Activated T-helper 2 cell treated with anti-CD3 and anti-CD28 coated beads, Interferon-gamma antibody, Interleukin-2, Interleukin-4, amounts not matched to agents 10 μg/mL and 5 μg/mL and 100 μg/mL, durations not matched to agents 14 hours and 24 hours and 36 hours (primary cell): Measurements from ENCODE around the gene FTO. TPM values are rescaled to one million over a fixed set of nuclear protein-coding genes. Genes with fewer than 3 reads are reported as not detected.

Experiments used
- DNase-seq: peaks from one replicate; pipeline ENCODE4 v3.0.0; 2021; ENCODE audit warnings: low spot score
- H3K27ac Mint-ChIP-seq: one replicate; pipeline ENCODE4 v1.8.0; 2021; ENCODE audit warnings: mixed read lengths
- H3K27me3 Mint-ChIP-seq: one replicate; pipeline ENCODE4 v1.8.0; 2021; ENCODE audit warnings: low read depth, mixed read lengths
- H3K36me3 Mint-ChIP-seq: one replicate; pipeline ENCODE4 v1.8.0; 2021; ENCODE audit warnings: low read depth, mixed read lengths
- H3K4me1 Mint-ChIP-seq: one replicate; pipeline ENCODE4 v1.8.0; 2021; ENCODE audit warnings: low read depth, mixed read lengths
- H3K4me3 Mint-ChIP-seq: one replicate; pipeline ENCODE4 v1.8.0; 2021; ENCODE audit warnings: low read depth, mild to moderate bottlenecking, moderate library complexity, mixed read lengths
- H3K9me3 Mint-ChIP-seq: one replicate; pipeline ENCODE4 v1.8.0; 2021; ENCODE audit warnings: mixed read lengths
- intact Hi-C: fragments of 100-400 bp; cut with micrococcal nuclease; formaldehyde crosslinking; loops from one replicate; pipeline ENCODE4 v1.15.1; 2023
- total RNA-seq: library from RNA; stranded (reverse); gene quantifications from 2 replicates; pipeline ENCODE4 v1.2.3, GENCODE V29; 2022

FTO gene
- total RNA-seq, 1 donor from 2014 or later: 62.7 TPM

- no peaks in the 10 kb centered on the region for H3K27me3 Mint-ChIP-seq
- H3K4me3 Mint-ChIP-seq: no peak overlapping the region
- H3K36me3 Mint-ChIP-seq: no peaks in the 10 kb centered on the region
- H3K9me3 Mint-ChIP-seq: no peaks in the 10 kb centered on the region
- H3K4me1 Mint-ChIP-seq: peaks cover 5% of the 10 kb centered on the region
- H3K27ac Mint-ChIP-seq: no peak overlapping the region
- intact Hi-C loops: no loop called here
- no peak for DNase-seq
Measured at GRCh38 chr16:54049591-54050458, 345.9 kb downstream of the FTO start.

- intact Hi-C loops: no loop called here
- Mint-ChIP-seq H3K27ac (no peak overlapping the region), H3K4me3 (no peak overlapping the region), H3K9me3 (no peaks in the 10 kb centered on the region), H3K36me3 (no peaks in the 10 kb centered on the region), H3K27me3 (no peaks in the 10 kb centered on the region), H3K4me1 (peaks cover 5% of the 10 kb centered on the region)
- DNase-seq: no peak
Measured at GRCh38 chr16:54050459-54051210, 346.7 kb downstream of the FTO start.

- intact Hi-C loops: no loop called here
- no peak for DNase-seq
Measured at GRCh38 chr16:54051821-54052220, 347.9 kb downstream of the FTO start.

GRCh38 chr16:54052271-54052670 lies 348.3 kb downstream of the FTO start:
- no peak for DNase-seq
- H3K27me3 Mint-ChIP-seq: no peaks in the 10 kb centered on the region
- H3K9me3 Mint-ChIP-seq: no peaks in the 10 kb centered on the region
- H3K36me3 Mint-ChIP-seq: no peaks in the 10 kb centered on the region
- peaks cover 5% of the 10 kb centered on the region for H3K4me1 Mint-ChIP-seq
- H3K27ac Mint-ChIP-seq: no peak overlapping the region
- intact Hi-C loops: no loop called here
- no peak overlapping the region for H3K4me3 Mint-ChIP-seq

More at GRCh38 chr16:54051821-54052220, 347.9 kb downstream of the FTO start:
- Mint-ChIP-seq H3K9me3 (no peaks in the 10 kb centered on the region), H3K27me3 (no peaks in the 10 kb centered on the region), H3K4me3 (no peak overlapping the region), H3K36me3 (no peaks in the 10 kb centered on the region), H3K27ac (no peak overlapping the region), H3K4me1 (peaks cover 5% of the 10 kb centered on the region)

- Mint-ChIP-seq H3K27ac (no peak overlapping the region), H3K9me3 (no peaks in the 10 kb centered on the region), H3K4me3 (no peak overlapping the region), H3K27me3 (no peaks in the 10 kb centered on the region), H3K36me3 (no peaks in the 10 kb centered on the region), H3K4me1 (peaks cover 5% of the 10 kb centered on the region)
- intact Hi-C loops: no loop called here
- DNase-seq: no peak
Measured at GRCh38 chr16:54053891-54054820, 350.2 kb downstream of the FTO start.

- no peak for DNase-seq
- Mint-ChIP-seq H3K27ac (no peak overlapping the region), H3K27me3 (no peaks in the 10 kb centered on the region), H3K4me1 (peaks cover 5% of the 10 kb centered on the region), H3K9me3 (no peaks in the 10 kb centered on the region), H3K4me3 (no peak overlapping the region), H3K36me3 (no peaks in the 10 kb centered on the region)
- intact Hi-C loops: no loop called here
Measured at GRCh38 chr16:54055191-54055590, 351.2 kb downstream of the FTO start.

- DNase-seq: no peak
- Mint-ChIP-seq H3K9me3 (no peaks in the 10 kb centered on the region), H3K27me3 (no peaks in the 10 kb centered on the region), H3K27ac (no peak overlapping the region), H3K36me3 (no peaks in the 10 kb centered on the region), H3K4me1 (peaks cover 5% of the 10 kb centered on the region), H3K4me3 (no peak overlapping the region)
- intact Hi-C loops: no loop called here
Measured at GRCh38 chr16:54055864-54056263, 351.9 kb downstream of the FTO start.

- H3K9me3 Mint-ChIP-seq: no peaks in the 10 kb centered on the region
Measured at GRCh38 chr16:54056921-54057320, 353.0 kb downstream of the FTO start.

GRCh38 chr16:54059319-54059718 lies 355.4 kb downstream of the FTO start:
- Mint-ChIP-seq H3K4me1 (no peaks in the 10 kb centered on the region), H3K9me3 (no peaks in the 10 kb centered on the region), H3K27ac (no peak overlapping the region), H3K36me3 (no peaks in the 10 kb centered on the region), H3K4me3 (no peak overlapping the region), H3K27me3 (no peaks in the 10 kb centered on the region)
- DNase-seq: no peak
- intact Hi-C loops: no loop called here

More at GRCh38 chr16:54056921-54057320, 353.0 kb downstream of the FTO start:
- Mint-ChIP-seq H3K4me3 (no peak overlapping the region), H3K27me3 (no peaks in the 10 kb centered on the region), H3K4me1 (peaks cover 2% of the 10 kb centered on the region), H3K27ac (no peak overlapping the region), H3K36me3 (no peaks in the 10 kb centered on the region)
- DNase-seq: no peak
- intact Hi-C loops: no loop called here

- intact Hi-C loops: no loop called here
- H3K4me3 Mint-ChIP-seq: no peak overlapping the region
- H3K27ac Mint-ChIP-seq: no peak overlapping the region
Measured at GRCh38 chr16:54060599-54061421, 356.9 kb downstream of the FTO start.

GRCh38 chr16:54061454-54061853 lies 357.5 kb downstream of the FTO start:
- no peaks in the 10 kb centered on the region for H3K4me1 Mint-ChIP-seq
- no peaks in the 10 kb centered on the region for H3K36me3 Mint-ChIP-seq
- no peak for DNase-seq
- H3K4me3 Mint-ChIP-seq: no peak overlapping the region
- intact Hi-C loops: no loop called here
- H3K27ac Mint-ChIP-seq: no peak overlapping the region
- no peaks in the 10 kb centered on the region for H3K27me3 Mint-ChIP-seq
- no peaks in the 10 kb centered on the region for H3K9me3 Mint-ChIP-seq

More at GRCh38 chr16:54060599-54061421, 356.9 kb downstream of the FTO start:
- H3K4me1 Mint-ChIP-seq: no peaks in the 10 kb centered on the region
- H3K36me3 Mint-ChIP-seq: no peaks in the 10 kb centered on the region
- H3K27me3 Mint-ChIP-seq: no peaks in the 10 kb centered on the region
- no peaks in the 10 kb centered on the region for H3K9me3 Mint-ChIP-seq
- DNase-seq: no peak
